Measurements from ENCODE around the gene CTAG1A. TPM values are rescaled to one million over a fixed set of nuclear protein-coding genes. Genes with fewer than 3 reads are reported as not detected.
"Not testable (repeated sequence)": the region's sequence is repeated elsewhere in the genome, so short reads cannot be mapped to it uniquely, and the experiment has no call there.

Gene CTAG1A
- total RNA-seq, 1 donor from 2014 or later = not detected

DNA sequence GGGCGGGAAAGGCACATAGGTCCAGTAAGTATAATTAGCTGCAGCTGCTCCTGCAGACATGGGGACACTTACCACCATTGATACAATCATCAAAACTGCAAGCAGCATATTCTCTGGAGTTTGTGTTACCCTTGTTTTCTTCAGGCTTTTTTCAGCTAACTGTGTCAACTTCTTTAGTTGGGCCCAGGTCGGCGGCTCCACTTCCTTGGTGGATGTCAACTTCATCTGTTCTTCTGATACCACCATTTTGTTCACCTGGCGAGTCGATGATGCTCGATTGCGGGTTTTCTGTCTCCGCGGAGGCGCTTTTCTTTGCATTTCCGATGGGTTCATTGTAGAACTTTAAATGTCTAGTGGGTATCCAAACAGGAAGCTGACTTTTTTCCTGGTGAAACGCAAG is 26.2 kb downstream of the CTAG1A start:
- intact Hi-C loops (cut with micrococcal nuclease) = not testable (repeated sequence)

DNA sequence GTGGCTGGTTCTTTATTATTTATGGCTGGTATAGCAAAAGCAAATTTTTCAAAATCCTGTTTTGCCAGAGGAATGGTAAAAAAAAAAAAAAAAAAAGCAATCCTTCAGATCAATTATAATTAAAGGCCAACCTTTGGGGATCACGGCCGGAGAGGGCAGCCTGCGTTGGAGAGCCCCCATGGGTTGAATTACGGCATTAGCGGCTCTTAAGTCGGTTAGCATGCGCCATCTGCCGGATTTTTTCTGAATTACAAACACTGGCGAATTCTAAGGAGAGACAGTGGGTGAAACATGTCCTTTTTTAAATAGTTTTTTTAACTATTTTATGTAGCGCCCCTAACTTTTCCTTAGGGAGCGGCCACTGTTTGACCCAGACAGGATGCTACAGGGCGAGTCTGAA is 28.7 kb downstream of the CTAG1A start:
- intact Hi-C loops (cut with micrococcal nuclease) = not testable (repeated sequence)

DNA sequence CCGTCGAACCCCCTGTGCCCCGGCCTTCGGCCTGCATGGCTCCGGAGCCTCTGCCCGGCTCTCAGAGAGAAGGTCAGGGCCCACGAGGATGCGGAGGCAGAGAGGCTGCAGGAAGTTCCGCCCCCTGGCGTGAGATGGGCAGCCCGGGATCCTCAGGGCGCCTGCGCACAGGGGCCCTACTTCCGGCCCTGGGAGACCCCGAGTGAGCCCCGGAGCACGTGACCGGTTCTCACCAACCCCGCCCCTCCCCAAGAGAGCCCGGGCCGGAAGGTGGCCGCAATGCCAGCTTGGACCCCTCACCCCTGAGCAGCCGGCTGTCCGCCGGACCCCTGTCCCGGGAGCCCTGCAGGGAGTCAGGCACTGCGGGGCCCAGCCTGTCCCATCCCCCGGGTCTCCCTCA is 34.2 kb downstream of the CTAG1A start, which contains the start of gene CTAG1B:
TSS of gene CTAG1B (minus strand) at position 101 of the 400 bp plus-strand sequence. CDS start at position 37, 64 bp downstream.
- intact Hi-C loops (cut with micrococcal nuclease) = not testable (repeated sequence)

DNA sequence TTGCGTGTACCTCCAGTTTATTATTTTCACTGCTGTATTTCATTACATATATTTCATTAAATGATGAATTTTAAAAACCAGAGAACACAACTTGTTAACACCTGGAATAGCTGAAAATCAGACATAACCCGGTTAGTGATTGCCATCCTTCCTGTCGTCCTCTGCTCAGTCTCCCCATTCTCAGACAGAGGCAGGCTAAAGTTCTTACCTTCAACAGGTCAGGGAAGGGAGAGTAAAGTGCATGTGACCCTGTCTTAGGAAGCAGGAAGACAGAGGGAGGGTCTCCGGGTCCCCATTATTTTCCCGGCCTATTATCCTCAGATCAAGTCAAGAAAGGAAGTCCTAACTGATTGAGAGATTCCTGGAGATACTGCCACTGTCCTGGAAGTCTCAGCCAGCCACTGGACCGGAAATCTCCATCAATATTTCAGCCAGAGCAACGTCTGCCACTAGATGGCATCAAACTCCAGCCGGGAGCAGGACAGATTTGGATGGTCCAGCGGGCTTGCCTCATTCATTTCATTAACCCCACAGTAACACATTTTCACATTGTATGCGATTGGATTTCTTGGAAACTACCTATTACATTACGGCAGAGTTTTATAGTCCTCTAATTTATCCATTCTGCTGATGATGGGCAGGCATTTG is 36.0 kb downstream of the CTAG1A start:
- intact Hi-C loops (cut with micrococcal nuclease) = not testable (repeated sequence)

DNA sequence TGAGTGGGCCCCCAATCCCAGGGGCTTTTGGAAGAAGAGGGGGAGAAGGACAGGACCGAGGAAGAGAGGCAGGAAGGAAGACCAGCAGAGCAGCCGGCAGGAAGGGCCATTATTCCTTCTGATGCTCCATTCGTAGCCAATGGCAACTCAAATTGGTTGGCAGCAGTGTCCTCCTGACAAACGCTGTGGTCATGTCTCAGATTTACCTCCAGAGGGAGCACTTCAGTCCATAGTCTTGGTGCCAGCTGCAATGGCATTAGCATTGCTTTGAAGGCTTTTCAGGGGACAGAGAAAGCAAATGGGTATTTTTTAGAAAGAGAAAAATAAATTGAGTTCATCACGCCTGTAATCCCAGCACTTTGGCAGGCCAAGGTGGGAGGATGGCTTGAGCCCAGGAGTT is 44.0 kb downstream of the CTAG1A start:
- intact Hi-C loops (cut with micrococcal nuclease) = not testable (repeated sequence)

DNA sequence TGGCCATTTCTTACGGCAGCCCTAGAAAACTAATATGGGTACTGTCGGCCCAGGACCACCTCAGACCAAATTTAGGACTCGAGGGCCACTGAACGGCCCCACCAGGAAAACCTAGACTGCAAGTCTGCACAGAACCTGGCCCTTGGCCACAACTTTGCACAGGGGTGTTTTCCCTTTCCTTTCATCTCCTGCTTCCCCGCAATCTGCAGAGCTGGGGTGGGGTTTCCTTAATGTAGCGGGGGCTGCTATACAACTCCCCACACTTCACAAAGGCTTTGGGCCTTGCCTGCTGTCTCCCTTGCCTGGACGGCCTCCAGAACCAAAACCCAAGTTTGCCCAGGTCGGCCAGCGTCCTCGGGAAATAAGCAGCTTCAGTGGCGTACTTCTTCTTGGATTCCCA is 46.0 kb downstream of the CTAG1A start:
- intact Hi-C loops (cut with micrococcal nuclease) = not testable (repeated sequence)

DNA sequence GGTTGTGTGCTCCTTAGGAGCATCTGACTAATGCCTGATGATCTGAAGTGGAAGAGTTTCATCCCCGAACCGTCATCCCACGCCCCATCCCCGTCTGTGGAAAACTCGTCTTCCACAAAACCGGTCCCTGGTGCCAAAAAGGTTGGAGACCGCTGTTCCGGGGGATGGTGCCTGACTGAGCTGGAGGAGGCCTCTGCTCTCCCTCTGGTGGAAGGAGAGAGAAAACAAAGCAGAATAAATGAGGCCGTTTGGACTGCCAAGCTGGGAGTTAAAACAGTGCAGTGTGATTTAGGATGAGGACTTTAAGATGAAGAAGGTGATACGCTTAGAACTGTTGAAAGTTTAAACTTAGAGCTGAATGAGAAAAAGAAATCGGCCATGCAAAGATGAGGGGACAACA is 48.7 kb downstream of the CTAG1A start:
- intact Hi-C loops (cut with micrococcal nuclease) = not testable (repeated sequence)

Other genes with a start within 250 kb of the CTAG1A start
- 1,498 and 1,525 TPM in 2 replicates for gene FLNA, start 210.5 kb upstream of the CTAG1A start, total RNA-seq
- 55.9 and 60.2 TPM in 2 replicates for gene EMD, start 205.8 kb upstream of the CTAG1A start, total RNA-seq
- 2,525 and 2,615 TPM in 2 replicates for gene RPL10, start 186.8 kb upstream of the CTAG1A start, total RNA-seq
- 17.3 and 21.8 TPM in 2 replicates for gene DNASE1L1, start 175.9 kb upstream of the CTAG1A start, total RNA-seq
- 91.3 and 91.8 TPM in 2 replicates for gene TAFAZZIN, start 173.6 kb upstream of the CTAG1A start, total RNA-seq
- gene ATP6AP1, start 156.5 kb upstream of the CTAG1A start, total RNA-seq = 61.3 and 63.8 TPM in 2 replicates
- gene GDI1, start 148.0 kb upstream of the CTAG1A start, total RNA-seq = 119 TPM in 2 replicates
- gene FAM50A, start 141.0 kb upstream of the CTAG1A start, total RNA-seq = 85.2 and 90.9 TPM in 2 replicates
- gene PLXNA3, start 126.9 kb upstream of the CTAG1A start, total RNA-seq = 37.3 and 43.8 TPM in 2 replicates
- gene LAGE3, start 105.9 kb upstream of the CTAG1A start, total RNA-seq = 56.8 and 58.6 TPM in 2 replicates
- 45.4 and 47.8 TPM in 2 replicates for gene UBL4A, start 98.5 kb upstream of the CTAG1A start, total RNA-seq
- gene SLC10A3, start 94.5 kb upstream of the CTAG1A start, total RNA-seq = 23.4 and 25.2 TPM in 2 replicates
- 30.9 and 31.0 TPM in 2 replicates for gene FAM3A, start 68.9 kb upstream of the CTAG1A start, total RNA-seq
- gene G6PD, start 38.3 kb upstream of the CTAG1A start, total RNA-seq = 70.1 and 72.7 TPM in 2 replicates
- gene IKBKG, start 37.5 kb upstream of the CTAG1A start, total RNA-seq = 47.7 and 47.9 TPM in 2 replicates
- gene CTAG1B, start 34.1 kb downstream of the CTAG1A start, total RNA-seq = not detected in 2 replicates
- not detected in 2 replicates for gene CTAG2, start 68.4 kb downstream of the CTAG1A start, total RNA-seq
- 26.4 and 32.1 TPM in 2 replicates for gene GAB3, start 165.9 kb downstream of the CTAG1A start, total RNA-seq
- gene DKC1, start 177.7 kb downstream of the CTAG1A start, total RNA-seq = 80.4 and 86.0 TPM in 2 replicates
- gene MPP1, start 220.4 kb downstream of the CTAG1A start, total RNA-seq = 46.1 and 47.4 TPM in 2 replicates
- gene SMIM9, start 249.5 kb downstream of the CTAG1A start, total RNA-seq = not detected in 2 replicates